ENCODE data around the gene FAM171A1.

Gene FAM171A1

DNA sequence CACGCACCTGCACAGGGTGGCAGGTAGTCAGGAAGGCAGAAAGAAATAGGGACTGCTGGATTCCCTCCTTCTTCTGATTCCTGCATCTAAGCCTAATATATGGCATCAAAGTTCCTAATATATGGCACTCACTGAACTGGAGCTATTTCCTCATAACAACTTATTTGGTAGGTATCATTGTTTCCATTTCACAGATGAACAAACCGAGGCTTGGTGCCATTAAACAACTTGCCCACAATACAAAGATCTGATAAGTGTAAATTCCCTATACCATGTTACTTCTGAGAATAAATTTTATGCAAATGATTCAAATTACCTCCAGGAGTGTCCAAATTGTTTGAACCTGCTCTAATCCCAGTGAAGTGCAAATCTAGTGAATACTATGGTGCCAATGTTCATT lies 2.1 kb upstream of the FAM171A1 start:
- no peak for DNase-seq (ENCODE audit: low read depth)

DNA sequence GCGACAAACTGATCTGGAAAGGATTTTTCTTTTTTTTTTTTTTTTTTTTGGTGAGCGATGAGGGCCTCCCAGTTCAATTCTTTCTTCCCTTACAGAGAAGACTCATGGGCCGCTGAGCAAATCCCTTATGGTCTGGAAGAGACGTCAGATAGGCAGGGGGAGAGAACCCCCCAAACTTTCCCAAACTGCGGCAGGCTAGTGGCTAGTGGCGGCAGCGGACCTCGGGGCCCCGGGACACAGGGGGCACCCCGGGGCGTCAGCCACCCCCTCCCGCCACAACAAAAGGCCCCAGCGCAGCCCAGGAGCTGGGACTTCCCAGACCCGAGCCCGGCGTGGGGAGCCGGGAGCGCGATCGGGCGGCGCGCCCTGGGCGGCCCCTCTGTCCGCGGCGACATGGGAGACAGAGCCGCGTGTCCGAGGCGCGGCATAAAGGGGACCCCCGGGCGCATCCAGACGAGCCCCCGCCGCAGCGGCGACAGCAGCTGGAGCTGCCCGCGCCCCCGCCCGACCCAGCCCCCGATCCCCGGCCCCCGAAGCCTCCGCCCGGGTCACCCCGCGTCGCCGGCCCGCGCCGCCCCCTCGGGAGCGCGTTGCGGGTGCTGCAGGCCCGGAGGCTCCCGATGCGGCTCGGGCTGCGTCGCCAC lies 755 bp downstream of the FAM171A1 start:
- DNase-seq (ENCODE audit: low read depth), result peak; percentile 7

DNA sequence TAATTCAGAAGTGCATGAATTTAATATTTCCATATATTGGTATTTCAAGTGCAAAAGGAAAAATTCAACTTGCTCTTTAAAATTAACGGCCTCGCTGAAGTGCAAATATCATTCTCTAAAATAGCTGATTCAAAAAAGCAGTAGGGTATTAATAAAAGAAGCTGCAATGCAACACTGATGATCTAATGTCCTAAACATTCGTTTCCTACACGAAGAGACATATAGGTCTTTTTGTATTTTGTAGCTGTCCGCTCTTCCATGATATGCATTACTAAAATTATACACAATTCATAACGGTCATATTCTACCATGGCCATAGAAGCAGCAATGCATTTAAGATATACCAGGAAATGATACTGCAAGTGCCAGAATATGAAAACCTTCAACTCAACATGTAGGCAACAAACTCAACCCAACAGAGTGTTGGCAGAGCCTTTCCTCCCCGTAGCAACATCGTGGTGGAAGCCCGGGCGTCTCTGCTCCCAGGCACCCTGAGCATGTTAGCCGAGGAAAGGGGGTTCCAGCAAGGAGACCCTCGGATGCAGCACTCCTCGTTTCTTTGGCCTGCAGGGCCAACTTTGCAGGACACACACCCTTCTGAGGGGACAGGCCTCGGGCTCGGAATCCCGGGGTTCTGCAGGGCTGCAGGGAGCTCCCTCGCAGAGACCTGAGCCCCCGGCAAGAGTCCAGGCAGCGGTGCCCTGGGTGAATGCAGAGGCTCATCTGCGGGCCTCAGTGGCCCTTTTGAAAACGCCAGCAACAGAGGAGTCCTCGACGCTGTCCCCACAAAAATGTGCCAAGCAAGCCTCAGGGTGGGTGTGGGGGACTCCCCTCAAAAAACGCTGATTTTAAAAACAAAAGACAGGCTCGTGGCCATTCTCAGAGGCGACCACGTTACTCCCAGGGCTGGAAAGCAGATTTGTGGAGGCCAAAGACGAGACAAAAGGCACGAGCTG lies 1.6 kb downstream of the FAM171A1 start:
- no peak for DNase-seq (ENCODE audit: low read depth)

GRCh38 chr10:15368101-15368855 lies 2.8 kb downstream of the FAM171A1 start:
- no peak for DNase-seq (ENCODE audit: low read depth)

- no peak for DNase-seq (ENCODE audit: low read depth)
These were observed 3.6 kb downstream of the FAM171A1 start for GRCh38 chr10:15367296-15368085.

GRCh38 chr10:15365692-15366091 lies 5.4 kb downstream of the FAM171A1 start:
- no peak for DNase-seq (ENCODE audit: low read depth)

- no peak for DNase-seq (ENCODE audit: low read depth)
These were observed 7.1 kb downstream of the FAM171A1 start for GRCh38 chr10:15364001-15364400.

DNA sequence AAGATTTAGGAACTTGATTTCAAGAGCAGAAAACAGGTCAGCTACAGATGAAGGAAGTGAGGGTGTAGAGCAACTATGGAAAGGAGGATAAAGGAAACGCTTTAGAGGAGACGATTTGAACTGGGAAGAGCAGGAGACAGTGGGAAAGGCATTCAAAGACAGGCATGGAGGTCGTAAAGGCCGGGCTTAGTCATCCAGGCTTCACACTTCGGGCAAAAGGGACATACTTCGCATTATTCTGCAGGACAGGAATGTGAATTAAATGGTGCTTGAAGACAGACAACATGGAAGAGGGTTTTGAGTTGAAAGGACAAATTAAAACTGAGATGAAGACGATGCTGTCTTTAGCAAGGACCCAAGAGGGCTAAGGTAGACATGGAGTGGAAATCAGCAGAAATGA lies 8.1 kb downstream of the FAM171A1 start:
- DNase-seq (ENCODE audit: low read depth), result no peak

DNA sequence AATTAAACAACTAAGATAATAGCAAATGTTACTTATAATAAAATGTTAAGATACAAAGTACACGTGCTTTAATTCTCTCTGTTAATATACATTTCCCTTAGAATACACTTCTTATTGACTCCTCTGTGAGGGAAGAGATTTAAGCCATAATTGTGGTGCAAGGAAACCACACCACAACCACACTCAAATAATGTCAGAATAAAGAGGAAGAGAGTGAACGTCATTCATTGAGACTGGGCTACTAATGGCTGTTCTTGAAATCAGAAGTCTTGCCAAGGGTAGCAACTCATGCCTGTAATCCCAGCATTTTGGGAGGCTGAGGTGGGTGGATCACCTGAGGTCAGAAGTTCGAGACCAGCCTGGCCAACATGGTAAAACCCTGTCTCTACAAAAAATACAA lies 10.0 kb downstream of the FAM171A1 start:
- no peak for DNase-seq (ENCODE audit: low read depth)

- DNase-seq (ENCODE audit: low read depth), result no peak
These were observed 10.5 kb downstream of the FAM171A1 start for GRCh38 chr10:15360566-15360965.

- no peak for DNase-seq (ENCODE audit: low read depth)
These were observed 17.5 kb downstream of the FAM171A1 start for GRCh38 chr10:15353471-15354017.

GRCh38 chr10:15352836-15353235 lies 18.3 kb downstream of the FAM171A1 start:
- DNase-seq (ENCODE audit: low read depth), result no peak

DNA sequence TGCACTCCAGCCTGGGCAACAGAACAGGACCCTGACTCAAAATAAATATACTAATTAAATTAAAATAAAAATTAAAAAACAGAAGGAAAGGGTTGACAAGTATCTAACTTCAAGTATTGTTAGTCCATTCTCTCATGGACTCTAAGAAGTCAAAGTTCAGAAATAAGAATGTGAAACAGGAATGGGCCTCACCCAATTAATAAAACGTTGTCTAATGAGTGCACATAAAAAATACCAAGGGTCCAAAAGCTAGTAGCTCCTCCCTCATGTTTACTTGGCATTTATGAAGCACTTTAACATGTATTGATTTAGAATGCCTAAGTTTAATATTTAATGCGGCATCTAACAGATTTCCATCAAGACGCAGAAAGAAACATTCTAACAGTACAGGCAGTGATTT lies 18.9 kb downstream of the FAM171A1 start:
- no peak for DNase-seq (ENCODE audit: low read depth)

DNA sequence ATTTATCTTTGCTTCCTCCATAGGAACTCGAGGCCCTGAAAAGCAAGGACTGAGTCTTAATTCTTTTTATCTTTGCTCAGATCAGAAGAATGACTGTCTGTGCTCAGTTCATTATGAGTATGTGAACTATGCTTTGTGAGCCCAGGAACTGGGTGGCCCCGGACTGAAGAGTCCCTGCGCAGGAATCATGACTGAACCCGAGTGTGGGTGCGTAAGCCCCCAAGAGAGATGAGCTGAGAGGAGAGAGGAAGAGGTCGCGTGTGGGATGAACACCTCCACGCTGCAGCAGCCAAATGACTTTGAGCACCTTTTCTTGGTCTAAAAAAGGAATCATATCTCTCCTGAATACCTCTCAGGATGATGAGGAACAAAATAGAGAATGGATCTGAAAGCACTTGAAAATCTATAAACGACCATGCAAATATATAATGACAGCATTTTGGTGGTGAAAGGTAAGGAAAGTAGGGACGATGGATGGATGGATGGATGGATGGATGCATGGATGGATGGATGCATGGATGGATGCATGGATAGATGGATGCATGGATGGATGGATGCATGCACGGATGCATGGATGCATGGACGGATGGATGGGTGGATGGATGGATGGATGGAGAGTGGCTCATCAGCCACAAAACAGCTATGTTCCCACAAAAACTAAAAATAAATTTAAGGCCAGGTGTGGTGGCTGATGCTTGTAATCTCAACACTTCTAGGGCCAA lies 19.8 kb downstream of the FAM171A1 start:
- DNase-seq (ENCODE audit: low read depth), result no peak

GRCh38 chr10:15349112-15349511 lies 22.0 kb downstream of the FAM171A1 start:
- DNase-seq (ENCODE audit: low read depth), result no peak

- DNase-seq (ENCODE audit: low read depth), result no peak
These were observed 22.5 kb downstream of the FAM171A1 start for GRCh38 chr10:15348579-15348978.

- no peak for DNase-seq (ENCODE audit: low read depth)
These were observed 23.9 kb downstream of the FAM171A1 start for GRCh38 chr10:15347150-15347549.

DNA sequence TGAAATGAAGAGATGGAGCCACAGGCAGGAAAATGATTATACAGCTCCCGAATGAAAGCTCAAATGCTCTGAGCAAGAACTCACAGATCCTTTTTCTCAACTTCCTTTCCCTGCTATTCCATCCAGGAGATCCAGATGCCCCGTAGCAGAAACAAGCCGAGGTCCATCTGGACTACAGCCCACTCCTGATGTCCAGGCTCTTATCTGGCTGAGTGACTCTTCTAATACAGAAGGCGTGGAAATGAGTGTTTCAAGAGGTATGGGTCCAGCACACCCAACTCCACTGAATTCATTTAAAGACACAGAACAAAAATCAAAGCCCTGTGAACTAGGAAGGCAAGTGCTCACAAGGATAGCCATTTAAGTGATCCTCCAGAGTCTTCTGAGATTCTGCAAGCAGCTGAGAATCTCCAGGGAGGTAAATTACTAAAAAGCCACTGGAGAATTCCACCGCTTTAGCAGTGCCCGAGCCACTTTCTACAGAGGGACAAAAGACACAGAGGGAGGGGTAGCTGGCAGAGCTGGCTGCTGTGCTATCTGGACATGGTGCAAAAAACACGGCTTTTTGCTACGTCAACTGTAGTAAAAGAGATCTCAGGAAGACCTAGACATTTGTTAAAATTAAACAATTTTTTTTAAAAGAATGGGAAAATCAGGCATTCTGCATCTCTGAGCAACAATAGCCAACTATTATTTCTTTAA lies 24.5 kb downstream of the FAM171A1 start:
- DNase-seq (ENCODE audit: low read depth), result no peak

- no peak for DNase-seq (ENCODE audit: low read depth)
These were observed 25.6 kb downstream of the FAM171A1 start for GRCh38 chr10:15345450-15345849.

DNA sequence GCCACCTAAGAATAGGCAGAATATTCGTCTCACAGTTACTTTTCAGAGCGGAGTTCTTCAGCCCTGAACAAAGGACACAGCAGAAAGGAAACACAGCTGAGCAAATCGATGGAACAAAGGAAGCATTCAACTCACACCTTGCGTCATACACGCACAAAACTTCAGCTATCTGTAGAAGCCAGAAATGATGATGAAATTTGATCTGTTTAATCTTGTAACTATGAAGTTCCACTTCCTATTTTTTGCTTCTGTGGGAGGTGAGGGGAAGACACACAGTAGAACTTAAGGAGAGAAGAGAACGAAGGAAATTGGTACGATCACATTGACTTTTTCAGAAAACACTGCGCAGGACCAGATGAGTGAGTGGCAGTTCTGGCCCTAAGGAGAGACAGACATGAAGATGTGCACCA lies 26.2 kb downstream of the FAM171A1 start:
- no peak for DNase-seq (ENCODE audit: low read depth)
